Neural cell (in vitro differentiated cells): ENCODE data around the gene MAP3K5. TPM values are rescaled to one million over a fixed set of nuclear protein-coding genes. Genes with fewer than 3 reads are reported as not detected.
"Not testable (repeated sequence)": the region's sequence is repeated elsewhere in the genome, so short reads cannot be mapped to it uniquely, and the experiment has no call there.

ENCODE experiments used
- H2AFZ ChIP-seq: fragments of 200-600, 300-800 bp; sonication (generic), shearing (Covaris generic); 2 replicates; pipeline ENCODE4 v1.6.0; 2014; ENCODE audit warnings: low read depth, mild to moderate bottlenecking, antibody characterized with exemption, low read length, moderate library complexity
- H3F3A ChIP-seq: fragments of 200-600 bp; shearing (Covaris generic); 2 replicates; pipeline ENCODE4 v1.6.1; 2016; ENCODE audit warnings: mild to moderate bottlenecking, moderate library complexity, mixed read lengths, antibody characterized with exemption, low read length; ENCODE audit not compliant: insufficient read depth, poor library complexity, severe bottlenecking
- H3K27ac ChIP-seq: fragments of 200-600, 300-800 bp; sonication (generic), shearing (Covaris generic); 2 replicates; pipeline ENCODE4 v1.5.1; 2014; ENCODE audit warnings: mild to moderate bottlenecking, low read length, moderate library complexity
- H3K27me3 ChIP-seq: fragments of 300-800, 200-600 bp; sonication (generic), shearing (Covaris generic); 2 replicates; pipeline ENCODE4 v1.6.0; 2014; ENCODE audit warnings: mild to moderate bottlenecking, low read depth, low read length, moderate library complexity; ENCODE audit not compliant: insufficient read depth
- H3K36me3 ChIP-seq: fragments of 300-800, 200-600 bp; sonication (generic), shearing (Covaris generic); 2 replicates; pipeline ENCODE4 v1.5.1; 2014; ENCODE audit warnings: mild to moderate bottlenecking, antibody characterized with exemption, low read length, moderate library complexity; ENCODE audit not compliant: insufficient read depth
- H3K4me2 ChIP-seq: fragments of 300-800, 200-600 bp; sonication (generic), shearing (Covaris generic); 2 replicates; pipeline ENCODE4 v1.6.0; 2014; ENCODE audit warnings: mild to moderate bottlenecking, low read length
- H3K4me3 ChIP-seq: fragments of 300-800, 200-600 bp; sonication (generic), shearing (Covaris generic); 2 replicates; pipeline ENCODE4 v1.5.1; 2014; ENCODE audit warnings: mild to moderate bottlenecking, low read length, moderate library complexity
- H3K79me2 ChIP-seq: fragments of 200-600 bp; shearing (Covaris generic); replicated peaks from 2 replicates; pipeline ENCODE4 v1.6.0; 2014; ENCODE audit warnings: mild to moderate bottlenecking, low read length, moderate library complexity; ENCODE audit not compliant: insufficient read depth
- H3K9ac ChIP-seq: fragments of 300-800, 200-600 bp; sonication (generic), shearing (Covaris generic); 2 replicates; pipeline ENCODE4 v1.6.1; 2016; ENCODE audit warnings: mild to moderate bottlenecking, low read length, mixed read lengths
- H3K9me2 ChIP-seq: fragments of 200-600 bp; shearing (Covaris generic); 2 replicates; pipeline ENCODE4 v1.6.1; 2016; ENCODE audit warnings: mild to moderate bottlenecking, low read length, mixed read lengths; ENCODE audit not compliant: insufficient read depth
- H3K9me3 ChIP-seq: fragments of 200-600, 300-800 bp; sonication (generic), shearing (Covaris generic); 2 replicates; pipeline ENCODE4 v1.6.1; 2016; ENCODE audit warnings: mild to moderate bottlenecking, mixed run types, low read length, moderate library complexity, mixed read lengths
- H4K20me1 ChIP-seq: fragments of 200-600 bp; shearing (Covaris generic); 2 replicates; pipeline ENCODE4 v1.6.1; 2016; ENCODE audit warnings: mild to moderate bottlenecking, mixed run types; ENCODE audit not compliant: insufficient read depth
- CTCF ChIP-seq: fragments of 450-650 bp; IDR thresholded peaks from 2 replicates; pipeline ENCODE4 v1.5.1; 2014; ENCODE audit warnings: antibody characterized with exemption, mild to moderate bottlenecking, moderate library complexity; ENCODE audit not compliant: poor library complexity, severe bottlenecking
- EP300 ChIP-seq: fragments of 450-650 bp; conservative IDR thresholded peaks from 2 replicates; pipeline ENCODE4 v1.6.1; 2014; ENCODE audit warnings: antibody characterized with exemption, mild to moderate bottlenecking, moderate library complexity; ENCODE audit not compliant: poor library complexity, severe bottlenecking
- EZH2 ChIP-seq: fragments of 200-600, 300-800 bp; shearing (Covaris generic), sonication (generic); IDR thresholded peaks from 2 replicates; pipeline ENCODE4 v1.6.1; 2014; ENCODE audit warnings: antibody characterized with exemption, low read length, borderline replicate concordance, mild to moderate bottlenecking; ENCODE audit not compliant: insufficient read depth, poor library complexity, severe bottlenecking
- MXI1 ChIP-seq: fragments of 450-650 bp; conservative IDR thresholded peaks from 2 replicates; pipeline ENCODE4 v1.6.1; 2014; ENCODE audit warnings: antibody characterized with exemption, mild to moderate bottlenecking; ENCODE audit not compliant: poor library complexity, severe bottlenecking
- POLR2AphosphoS5 ChIP-seq: IDR thresholded peaks from 2 replicates; pipeline ENCODE4 v1.6.1; 2012
- RAD21 ChIP-seq: fragments of 450-650 bp; conservative IDR thresholded peaks from 2 replicates; pipeline ENCODE4 v1.6.1; 2014; ENCODE audit warnings: antibody characterized with exemption, mild to moderate bottlenecking, moderate library complexity
- REST ChIP-seq: IDR thresholded peaks from 2 replicates; pipeline ENCODE4 v1.6.1; 2012; ENCODE audit warnings: borderline replicate concordance
- SMC3 ChIP-seq: fragments of 450-650 bp; conservative IDR thresholded peaks from 2 replicates; pipeline ENCODE4 v1.6.1; 2014; ENCODE audit warnings: antibody characterized with exemption, mild to moderate bottlenecking, moderate library complexity; ENCODE audit not compliant: poor library complexity
- TAF1 ChIP-seq: IDR thresholded peaks from 2 replicates; pipeline ENCODE4 v1.6.1; 2012; ENCODE audit warnings: low read depth
- polyA plus RNA-seq: library from polyadenylated mRNA; depleted of rRNA; stranded (reverse); fragments of >200 nt; gene quantifications from 2 replicates; pipeline ENCODE4 v1.2.3, GENCODE V29; 2014

MAP3K5 gene
- polyA plus RNA-seq, 1 donor from 2014 or later = 2.0 TPM

GRCh38 chr6:136816656-136817055 is 24.4 kb upstream of the MAP3K5 start:
- Histone ChIP-seq H3K27me3 (no peaks in the 10 kb centered on the region), H2AFZ (no peak overlapping the region), H3F3A (no peaks in the 10 kb centered on the region), H3K9me2 (no peaks in the 10 kb centered on the region), H3K79me2 (no peaks in the 10 kb centered on the region), H3K36me3 (no peaks in the 10 kb centered on the region), H3K27ac (no peak overlapping the region), H3K4me3 (no peak overlapping the region), H4K20me1 (no peaks in the 10 kb centered on the region), H3K9me3 (no peaks in the 10 kb centered on the region), H3K9ac (no peak overlapping the region), H3K4me2 (no peak overlapping the region)
- no peak for TF ChIP-seq MXI1
- no peak for TF ChIP-seq SMC3
- TF ChIP-seq POLR2AphosphoS5 = no peak
- no peak for TF ChIP-seq REST
- no peak for TF ChIP-seq TAF1
- TF ChIP-seq CTCF = no peak
- no peak for TF ChIP-seq EP300
- TF ChIP-seq EZH2 = no peak
- no peak for TF ChIP-seq RAD21

- H3K79me2 ChIP-seq, H3F3A ChIP-seq, H3K4me3 ChIP-seq, H2AFZ ChIP-seq, H3K36me3 ChIP-seq, H4K20me1 ChIP-seq, H3K9me2 ChIP-seq, H3K9me3 ChIP-seq, H3K27ac ChIP-seq, H3K27me3 ChIP-seq, H3K4me2 ChIP-seq, H3K9ac ChIP-seq: not testable (repeated sequence)
Measured at GRCh38 chr6:136815608-136816007, 23.3 kb upstream of the MAP3K5 start.

- Histone ChIP-seq H3K79me2 (no peaks in the 10 kb centered on the region), H3K27ac (no peak overlapping the region), H3F3A (no peaks in the 10 kb centered on the region), H4K20me1 (no peaks in the 10 kb centered on the region), H3K9me2 (no peaks in the 10 kb centered on the region), H3K4me2 (no peak overlapping the region), H3K4me3 (no peak overlapping the region), H2AFZ (no peak overlapping the region), H3K36me3 (no peaks in the 10 kb centered on the region), H3K9me3 (no peaks in the 10 kb centered on the region), H3K9ac (no peak overlapping the region), H3K27me3 (no peaks in the 10 kb centered on the region)
- TF ChIP-seq POLR2AphosphoS5 (no peak), EZH2 (no peak), EP300 (no peak), SMC3 (no peak), RAD21 (no peak), TAF1 (no peak), MXI1 (no peak), CTCF (no peak), REST (no peak)
Measured at GRCh38 chr6:136812174-136812573, 19.9 kb upstream of the MAP3K5 start.
